Neural progenitor cell (in vitro differentiated cells): ENCODE data around the gene ZFAND6.
"Not testable (repeated sequence)": the region's sequence is repeated elsewhere in the genome, so short reads cannot be mapped to it uniquely, and the experiment has no call there.

Experiments
- CTCF ChIP-seq: fragments of 200-600 bp; sonication (generic); IDR thresholded peaks from 2 replicates; pipeline ENCODE4 v1.5.1; 2017; ENCODE audit warnings: antibody characterized with exemption, mild to moderate bottlenecking
- EZH2phosphoT487 ChIP-seq: fragments of 200-600 bp; sonication (generic); IDR thresholded peaks from 2 replicates; pipeline ENCODE4 v1.6.1; 2017; ENCODE audit warnings: antibody characterized with exemption

- TF ChIP-seq CTCF, EZH2phosphoT487: not testable (repeated sequence)
Measured at GRCh38 chr15:80011041-80011523, 48.4 kb upstream of the ZFAND6 start.
